HG03064 (cell line): ENCODE measurements around the gene EPB41L1.

ENCODE experiments used
- ATAC-seq: cut with Tn5 transposase; IDR thresholded peaks from one replicate; pipeline ENCODE4 v1.9.1; 2021; ENCODE audit warnings: low read depth; ENCODE audit not compliant: unreplicated experiment

EPB41L1 gene

GRCh38 chr20:36273414-36274180 is 119.1 kb downstream of the EPB41L1 start:
- ATAC-seq: no peak

- ATAC-seq: no peak
These were observed 119.8 kb downstream of the EPB41L1 start for GRCh38 chr20:36274181-36274841.

DNA sequence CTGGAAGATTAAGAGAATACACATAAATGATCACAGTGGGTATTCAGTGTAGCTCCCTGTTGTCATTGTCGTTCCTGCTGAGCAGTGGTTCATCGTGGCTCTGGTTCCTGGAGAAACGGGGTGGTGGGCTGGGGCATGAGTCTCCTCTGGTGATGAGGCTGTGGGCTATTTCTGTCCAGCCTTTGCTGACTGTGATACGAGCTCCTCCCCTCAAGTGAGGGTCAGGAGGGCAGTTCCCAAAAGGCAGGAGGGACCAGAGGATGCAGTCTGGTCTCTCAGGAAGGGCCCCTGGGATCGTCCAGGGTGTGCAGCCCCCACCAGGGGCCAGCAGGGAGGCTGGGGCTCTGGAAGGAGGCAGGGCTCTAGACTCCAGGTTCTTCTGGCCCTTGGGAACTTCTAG is 120.5 kb downstream of the EPB41L1 start:
- no peak for ATAC-seq

DNA sequence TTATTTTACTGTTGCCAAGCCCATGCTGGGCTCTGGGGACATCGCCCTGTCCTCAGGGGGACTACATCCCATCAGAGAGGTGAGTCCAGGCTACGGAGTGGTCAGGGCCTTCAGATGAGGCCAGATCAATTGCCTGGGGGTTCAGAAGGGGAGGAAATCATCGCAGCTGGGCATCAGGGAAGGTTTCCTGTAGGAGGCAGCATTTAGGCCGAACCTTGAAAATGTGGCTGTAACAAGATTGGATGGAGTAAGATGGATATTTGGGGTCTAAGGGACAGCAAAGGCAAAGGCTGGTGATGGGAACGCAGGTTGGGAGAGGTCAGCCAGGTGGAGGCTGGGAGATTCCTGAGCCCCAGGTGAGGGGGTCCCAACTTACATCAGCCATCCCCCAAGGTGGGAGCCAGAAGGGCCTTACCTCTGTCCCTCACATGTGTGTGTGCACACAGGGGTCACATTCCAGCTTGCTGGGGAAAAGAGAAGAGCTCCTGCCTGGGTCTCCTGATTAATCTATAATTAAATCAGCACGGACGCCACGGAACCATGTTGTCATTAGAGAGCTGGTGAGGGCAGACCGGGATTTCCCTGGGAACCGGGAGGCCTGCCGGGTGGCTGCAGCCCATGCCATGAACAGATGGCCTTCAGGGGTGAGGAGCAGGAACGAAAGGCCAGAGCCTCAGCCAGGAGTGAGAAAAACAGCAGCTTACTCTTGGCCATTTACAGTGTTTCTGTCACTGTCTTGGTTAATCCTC is 121.1 kb downstream of the EPB41L1 start:
- ATAC-seq: no peak

- no peak for ATAC-seq
These were observed 123.0 kb downstream of the EPB41L1 start for GRCh38 chr20:36277546-36277945.

GRCh38 chr20:36279362-36279761 is 124.8 kb downstream of the EPB41L1 start:
- ATAC-seq: no peak

DNA sequence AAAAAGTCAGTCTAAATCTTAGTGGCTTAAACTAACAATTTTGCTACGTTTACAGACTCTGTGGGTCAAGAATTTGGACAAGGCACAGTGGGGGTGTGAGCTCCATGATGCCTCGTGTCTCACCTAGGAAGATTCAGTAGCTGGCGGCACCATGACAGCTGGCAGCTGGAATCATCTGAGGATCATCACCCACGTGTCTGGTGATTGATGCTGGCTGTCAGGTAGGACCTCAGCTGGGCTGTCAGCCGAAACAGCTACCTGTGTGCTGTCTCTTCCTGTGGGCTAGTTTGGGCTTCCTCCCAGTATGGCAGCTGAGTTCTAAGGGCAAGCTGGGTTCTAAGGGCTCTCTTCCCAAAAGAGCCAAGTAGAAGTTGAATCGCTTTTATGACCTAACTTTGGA is 125.2 kb downstream of the EPB41L1 start:
- no peak for ATAC-seq

DNA sequence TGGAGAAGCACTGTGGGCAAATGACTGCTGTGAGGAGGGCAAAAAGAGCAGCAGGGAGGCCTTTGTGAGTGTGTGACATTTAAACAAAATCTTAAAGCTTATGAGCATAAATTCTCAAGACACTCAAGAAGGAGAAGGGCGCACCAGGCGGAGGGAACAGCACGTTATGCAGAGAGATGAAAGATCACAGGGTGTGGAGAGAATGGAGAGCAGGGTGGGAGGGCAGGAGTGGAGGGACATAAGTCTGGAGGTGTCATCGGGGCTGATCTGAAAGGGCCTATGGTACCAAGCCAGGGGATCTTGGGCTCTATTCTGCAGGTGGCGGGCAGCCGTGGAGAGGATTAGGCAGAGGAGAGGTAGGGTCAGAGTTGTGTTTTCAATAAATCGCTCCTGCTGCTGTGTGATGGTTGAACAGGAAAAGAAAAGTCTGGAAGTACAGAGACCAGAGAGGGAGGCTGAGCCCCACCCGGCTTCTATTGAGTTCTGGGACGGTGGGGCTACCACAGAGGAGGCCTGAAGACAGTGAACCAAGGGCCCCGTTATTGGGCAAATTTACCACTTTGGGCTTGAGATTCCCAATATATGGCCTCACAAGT is 127.3 kb downstream of the EPB41L1 start:
- no peak for ATAC-seq
